H1 (cell line): ENCODE measurements around the gene FHIT. TPM values are rescaled to one million over a fixed set of nuclear protein-coding genes. Genes with fewer than 3 reads are reported as not detected.
A peak's percentile ranks its signal among the peaks of the same experiment; 100 is the strongest.

Experiments
- CTCF ChIA-PET: fragments of 300-600 bp; sonication (Branson Sonifier 250); formaldehyde crosslinking; loops from one replicate; lab custom pipeline; 2021; ENCODE audit not compliant: partially characterized antibody; lab: Charles Lee
- POLR2A ChIA-PET: fragments of 300-600 bp; sonication (Branson Sonifier 250); formaldehyde crosslinking; loops from one replicate; lab custom pipeline; 2021; ENCODE audit warnings: inconsistent platforms; ENCODE audit not compliant: partially characterized antibody; lab: Charles Lee
- DNase-seq, 2 experiments: peaks; one replicate each; pipeline versions ENCODE4 v3.0.0 to v3.0.0-alpha.2; 2010 to 2022; ENCODE audit warnings: low spot score in 2 of 2, low read depth in 1 of 2, mixed read lengths in 1 of 2
- FAIRE-seq: peaks from 2 replicates; lab custom pipeline; 2011; peaks lifted over from hg19 to GRCh38; lab: Jason Lieb, UNC
- H2AFZ ChIP-seq: 2 replicates; pipeline ENCODE4 v1.8.1; 2012; ENCODE audit warnings: low read length, inconsistent platforms
- H2AK5ac ChIP-seq: 2 replicates; pipeline ENCODE4 v1.6.1; 2013; ENCODE audit warnings: low read depth, low read length
- H2BK120ac ChIP-seq: replicated peaks from 2 replicates; pipeline ENCODE3; 2013; ENCODE audit warnings: low read depth, low read length, inconsistent platforms
- H2BK12ac ChIP-seq: 2 replicates; pipeline ENCODE4 v1.6.1; 2013; ENCODE audit warnings: low read depth, low read length
- H2BK15ac ChIP-seq: 2 replicates; pipeline ENCODE4 v1.6.1; 2013; ENCODE audit warnings: low read length
- H2BK20ac ChIP-seq: 2 replicates; pipeline ENCODE4 v1.6.1; 2013; ENCODE audit warnings: low read length
- H2BK5ac ChIP-seq: 2 replicates; pipeline ENCODE4 v1.6.1; 2013; ENCODE audit warnings: low read depth, low read length
- H3K14ac ChIP-seq: 2 replicates; pipeline ENCODE4 v1.6.1; 2013; ENCODE audit warnings: inconsistent platforms; ENCODE audit not compliant: insufficient read length
- H3K18ac ChIP-seq: 2 replicates; pipeline ENCODE4 v1.6.1; 2013; ENCODE audit warnings: low read length; ENCODE audit errors: extremely low read depth
- H3K23ac ChIP-seq: 2 replicates; pipeline ENCODE4 v1.6.1; 2013; ENCODE audit warnings: inconsistent platforms; ENCODE audit not compliant: insufficient read length
- H3K23me2 ChIP-seq: 2 replicates; pipeline ENCODE4 v1.6.1; 2013; ENCODE audit warnings: low read depth, low read length
- H3K27ac ChIP-seq: 2 replicates; pipeline ENCODE4 v1.6.1; 2011; ENCODE audit warnings: low read depth, low read length, inconsistent platforms
- H3K27me3 ChIP-seq, 4 experiments: replicated peaks in 1 of 4; 1 replicate in 1 of 4; 2 replicates in 3 of 4; pipeline versions ENCODE4 v1.6.1 to v1.8.1; 2011 to 2013; ENCODE audit warnings: low read length in 3 of 4, mild to moderate bottlenecking in 3 of 4, inconsistent platforms in 2 of 4, mixed read lengths in 2 of 4, moderate library complexity in 1 of 4; ENCODE audit not compliant: control insufficient read depth in 3 of 4, insufficient read depth in 3 of 4; ENCODE audit errors: extremely low read depth in 1 of 4
- H3K36me3 ChIP-seq, 4 experiments: 2 replicates each; pipeline versions ENCODE4 v1.6.1 to v1.8.1; 2011 to 2013; ENCODE audit warnings: mild to moderate bottlenecking in 4 of 4, low read length in 3 of 4, moderate library complexity in 2 of 4, control low read depth in 1 of 4, inconsistent platforms in 1 of 4; ENCODE audit not compliant: insufficient read depth in 4 of 4, control insufficient read depth in 2 of 4
- H3K4ac ChIP-seq: replicated peaks from 2 replicates; pipeline ENCODE3; 2013; ENCODE audit warnings: low read length, low read depth, mixed read lengths, inconsistent platforms; ENCODE audit not compliant: insufficient read length
- H3K4me1 ChIP-seq, 4 experiments: replicated peaks in 1 of 4; 1 replicate in 1 of 4; 2 replicates in 3 of 4; pipeline versions ENCODE4 v1.6.1 to v1.8.1; 2011 to 2013; ENCODE audit warnings: low read length in 3 of 4, inconsistent platforms in 2 of 4, mixed read lengths in 1 of 4; ENCODE audit not compliant: insufficient read depth in 4 of 4, control insufficient read depth in 3 of 4
- H3K4me2 ChIP-seq, 2 experiments: 2 replicates each; pipeline versions ENCODE4 v1.6.1 to v1.8.1; 2011 to 2013; ENCODE audit warnings: low read depth in 2 of 2, low read length in 2 of 2, control low read depth in 1 of 2, inconsistent platforms in 1 of 2, mild to moderate bottlenecking in 1 of 2; ENCODE audit not compliant: insufficient read depth in 1 of 2
- H3K4me3 ChIP-seq, 4 experiments: fragments of 200-600, 300-600 bp in 1 of 4; sonication (generic), shearing (Covaris generic), sonication (Bioruptor Twin) in 1 of 4; 2 replicates each; pipeline versions ENCODE4 v1.5.1 to v1.8.1; 2011 to 2016; ENCODE audit warnings: low read length in 4 of 4, low read depth in 3 of 4, control low read depth in 2 of 4, inconsistent platforms in 2 of 4, mild to moderate bottlenecking in 2 of 4, mixed read lengths in 1 of 4, moderate library complexity in 1 of 4; ENCODE audit not compliant: insufficient read depth in 2 of 4; ENCODE audit errors: extremely low read depth in 1 of 4
- H3K56ac ChIP-seq: replicated peaks from 2 replicates; pipeline ENCODE3; 2013; ENCODE audit warnings: low read depth, mild to moderate bottlenecking, mixed read lengths, low read length, inconsistent platforms; ENCODE audit not compliant: insufficient read length
- H3K79me1 ChIP-seq: 2 replicates; pipeline ENCODE4 v1.6.1; 2013; ENCODE audit warnings: low read depth, low read length, control low read depth
- H3K79me2 ChIP-seq, 2 experiments: 2 replicates each; pipeline versions ENCODE4 v1.6.1 to v1.8.1; 2012 to 2013; ENCODE audit warnings: low read length in 2 of 2, mild to moderate bottlenecking in 2 of 2, inconsistent platforms in 1 of 2; ENCODE audit not compliant: insufficient read depth in 2 of 2, control insufficient read depth in 1 of 2
- H3K9ac ChIP-seq, 4 experiments: replicated peaks in 1 of 4; 1 replicate in 1 of 4; 2 replicates in 3 of 4; pipeline versions ENCODE4 v1.6.1 to v1.8.1; 2011 to 2013; ENCODE audit warnings: low read depth in 3 of 4, low read length in 3 of 4, control low read depth in 2 of 4, mild to moderate bottlenecking in 2 of 4, moderate library complexity in 2 of 4, inconsistent platforms in 1 of 4; ENCODE audit errors: extremely low read depth in 1 of 4
- H3K9me3 ChIP-seq, 2 experiments: 2 replicates each; pipeline versions ENCODE4 v1.6.1 to v1.8.1; 2012 to 2013; ENCODE audit warnings: mild to moderate bottlenecking in 2 of 2, moderate library complexity in 2 of 2, control low read depth in 1 of 2, inconsistent platforms in 1 of 2, low read depth in 1 of 2, low read length in 1 of 2, mixed read lengths in 1 of 2; ENCODE audit not compliant: insufficient read depth in 2 of 2
- H4K20me1 ChIP-seq, 2 experiments: replicated peaks in 1 of 2; 2 replicates each; pipeline versions ENCODE3 to v1.8.1; 2011 to 2013; ENCODE audit warnings: inconsistent platforms in 2 of 2, low read length in 2 of 2, mild to moderate bottlenecking in 1 of 2; ENCODE audit not compliant: insufficient read depth in 2 of 2, control insufficient read depth in 1 of 2
- H4K5ac ChIP-seq: 2 replicates; pipeline ENCODE4 v1.6.1; 2013; ENCODE audit warnings: low read length, low read depth, mixed read lengths, inconsistent platforms; ENCODE audit not compliant: insufficient read length
- H4K8ac ChIP-seq: 2 replicates; pipeline ENCODE4 v1.8.0; 2013; ENCODE audit warnings: mild to moderate bottlenecking, moderate library complexity, low read length, inconsistent platforms; ENCODE audit not compliant: insufficient read depth; ENCODE audit errors: extremely low read depth
- H4K91ac ChIP-seq: replicated peaks from 2 replicates; pipeline ENCODE3; 2013; ENCODE audit warnings: low read length, mixed read lengths, inconsistent platforms; ENCODE audit not compliant: insufficient read length
- GABPA ChIP-seq: IDR thresholded peaks from 2 replicates; pipeline ENCODE4 v1.6.1; 2011; ENCODE audit warnings: mild to moderate bottlenecking, low read length, moderate library complexity, borderline replicate concordance; ENCODE audit not compliant: insufficient read depth
- KDM1A ChIP-seq: fragments of 200-600, 300-600 bp; sonication (generic); IDR thresholded peaks from 2 replicates; pipeline ENCODE4 v1.7.1; 2016; ENCODE audit warnings: mild to moderate bottlenecking, low read length, borderline replicate concordance
- POLR2AphosphoS5 ChIP-seq: IDR thresholded peaks from 2 replicates; pipeline ENCODE4 v1.6.1; 2011; ENCODE audit warnings: low read depth, low read length
- RAD21 ChIP-seq, 2 experiments: IDR thresholded peaks in 1 of 2; conservative IDR thresholded peaks in 1 of 2; 2 replicates each; pipeline ENCODE4 v1.6.1; 2011; ENCODE audit warnings: low read depth in 2 of 2, low read length in 2 of 2, improper control_type of control experiment in 1 of 2, inconsistent platforms in 1 of 2, mild to moderate bottlenecking in 1 of 2, moderate library complexity in 1 of 2
- RXRA ChIP-seq: IDR thresholded peaks from 2 replicates; pipeline ENCODE4 v1.6.1; 2011; ENCODE audit warnings: low read depth, mild to moderate bottlenecking, low read length, moderate library complexity; ENCODE audit not compliant: insufficient read depth
- SP1 ChIP-seq: IDR thresholded peaks from 2 replicates; pipeline ENCODE4 v1.6.1; 2011; ENCODE audit warnings: low read depth, low read length
- SRF ChIP-seq: IDR thresholded peaks from 2 replicates; pipeline ENCODE4 v1.6.1; 2011; ENCODE audit warnings: mild to moderate bottlenecking, low read depth, low read length, moderate library complexity
- YY1 ChIP-seq: IDR thresholded peaks from 2 replicates; pipeline ENCODE4 v1.6.1; 2011; ENCODE audit warnings: low read depth, mild to moderate bottlenecking, low read length
- WGBS, 2 experiments: shearing (Covaris generic) in 1 of 2; methylation state at CpG; one replicate each; pipeline versions ENCODE4 v1.1.6 to v1.1.7; 2013 to 2015; ENCODE audit warnings: low lambda C conversion rate in 2 of 2, mixed read lengths in 2 of 2, inconsistent platforms in 1 of 2, low coverage in 1 of 2, missing lambda C conversion rate in 1 of 2; ENCODE audit not compliant: insufficient replicate concordance in 2 of 2, insufficient coverage in 1 of 2, insufficient read length in 1 of 2; ENCODE audit errors: extremely low coverage in 1 of 2, missing lambda C conversion rate in 1 of 2; 5-methylcytosine and 5-hydroxymethylcytosine counted together
- polyA plus RNA-seq, 7 experiments: library from polyadenylated mRNA; depleted of rRNA in 3 of 7; stranded (reverse) in 5 of 7; unstranded in 2 of 7; fragments of >200 nt in 5 of 7; fragments of 200-250 nt in 2 of 7; gene quantifications; 1 replicate in 5 of 7; 2 replicates in 1 of 7; 4 replicates in 1 of 7; pipeline versions ENCODE4 v1.2.1 to v1.2.3, GENCODE V29; 2011 to 2013; ENCODE audit warnings: missing spikeins in 2 of 7, mixed read lengths in 2 of 7
- total RNA-seq: library from RNA; stranded (reverse); fragmentation: NEBNext Ultra II Directional; extraction: Animal tissue kit (Norgen Biotek cat#: 25700); gene quantifications from 2 replicates; pipeline ENCODE4 v1.2.1, GENCODE V29; 2021
- TF ChIP-seq, protein P1 (sequence below), 3 experiments: IDR thresholded peaks; 1 replicate in 2 of 3; 2 replicates in 1 of 3; pipeline versions ENCODE4 v1.5.1 to v1.6.1; 2011; ENCODE audit warnings: low read length in 3 of 3, mild to moderate bottlenecking in 3 of 3, inconsistent platforms in 2 of 3, low read depth in 1 of 3, moderate library complexity in 1 of 3; ENCODE audit not compliant: insufficient read depth in 1 of 3; ENCODE audit errors: control extremely low read depth in 1 of 3

FHIT gene
- total and polyA plus RNA-seq, 2 of the 8 experiments (the other 6 are each of a cell fraction or from before 2014, with no cell fraction given): 1.2 to 3.2 TPM

- FAIRE-seq: no peak
- TF ChIP-seq GABPA (no peak), RAD21 (IDR thresholded peaks at IDR 0.05 in 1 of 2, conservative IDR thresholded peaks at IDR 0.05 in 1 of 2; ENCODE audit: low read depth in 2 of 2, low read length in 2 of 2) (peak; percentile 35 to 52; a peak in 3 of 4 replicates), YY1 (0 out of 2 replicates have a peak, but pooled peaks have one; percentile 28), KDM1A (no peak), POLR2AphosphoS5 (no peak), SRF (no peak), SP1 (no peak), RXRA (0 out of 2 replicates have a peak, but pooled peaks have one; percentile 20)
- TF ChIP-seq, protein P1, sequence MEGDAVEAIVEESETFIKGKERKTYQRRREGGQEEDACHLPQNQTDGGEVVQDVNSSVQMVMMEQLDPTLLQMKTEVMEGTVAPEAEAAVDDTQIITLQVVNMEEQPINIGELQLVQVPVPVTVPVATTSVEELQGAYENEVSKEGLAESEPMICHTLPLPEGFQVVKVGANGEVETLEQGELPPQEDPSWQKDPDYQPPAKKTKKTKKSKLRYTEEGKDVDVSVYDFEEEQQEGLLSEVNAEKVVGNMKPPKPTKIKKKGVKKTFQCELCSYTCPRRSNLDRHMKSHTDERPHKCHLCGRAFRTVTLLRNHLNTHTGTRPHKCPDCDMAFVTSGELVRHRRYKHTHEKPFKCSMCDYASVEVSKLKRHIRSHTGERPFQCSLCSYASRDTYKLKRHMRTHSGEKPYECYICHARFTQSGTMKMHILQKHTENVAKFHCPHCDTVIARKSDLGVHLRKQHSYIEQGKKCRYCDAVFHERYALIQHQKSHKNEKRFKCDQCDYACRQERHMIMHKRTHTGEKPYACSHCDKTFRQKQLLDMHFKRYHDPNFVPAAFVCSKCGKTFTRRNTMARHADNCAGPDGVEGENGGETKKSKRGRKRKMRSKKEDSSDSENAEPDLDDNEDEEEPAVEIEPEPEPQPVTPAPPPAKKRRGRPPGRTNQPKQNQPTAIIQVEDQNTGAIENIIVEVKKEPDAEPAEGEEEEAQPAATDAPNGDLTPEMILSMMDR (IDR thresholded peaks at IDR 0.05; ENCODE audit: control extremely low read depth in 1 of 3, insufficient read depth in 1 of 3, low read depth in 1 of 3, low read length in 3 of 3): peak in 1 of 3 experiments; percentile 33; a peak in 1 of 4 replicates
- H3K23ac ChIP-seq: no peak overlapping the region
- DNase-seq: no peak
- H2BK120ac ChIP-seq: no peak overlapping the region
- no peak overlapping the region for H2AK5ac ChIP-seq
- no peak overlapping the region for H3K27ac ChIP-seq
- no peak overlapping the region for H4K91ac ChIP-seq
- no peak overlapping the region for H3K14ac ChIP-seq
- H4K8ac ChIP-seq: no peak overlapping the region
- no peak overlapping the region for H4K5ac ChIP-seq
- no peaks in the 10 kb centered on the region for H3K27me3 ChIP-seq
- ChIA-PET POLR2A (no interaction called here), CTCF (interaction anchor here (0.7 to 1.4 kb wide), 3 partner anchors 17 to 77 kb away, joined by 3 read pairs; no protein-coding TSS in a partner anchor)
- no peaks in the 10 kb centered on the region for H4K20me1 ChIP-seq
- no peak overlapping the region for H3K4me2 ChIP-seq
- no peak overlapping the region for H2BK15ac ChIP-seq
- H2AFZ ChIP-seq: peak overlapping the region; percentile 12; the same call in 1 of the 2 replicates
- WGBS, 2 experiments: 86% methylated on average over 5 of the region's 5 CpGs; no CpG with 5 or more reads in 1 of the 2 experiments
- no peak overlapping the region for H3K4ac ChIP-seq
- H3K56ac ChIP-seq: no peak overlapping the region
- H3K4me1 ChIP-seq: peaks cover 0 to 3% (median 0%) of the 10 kb centered on the region in 4 experiments; a peak in 1 of 7 replicates
- H3K9me3 ChIP-seq: peaks cover 0 to 5% of the 10 kb centered on the region in 2 experiments; a peak in 1 of 4 replicates
- no peaks in the 10 kb centered on the region; the same call in 1 of the 2 replicates for H3K23me2 ChIP-seq
- no peaks in the 10 kb centered on the region for H3K79me1 ChIP-seq
- no peaks in the 10 kb centered on the region for H3K79me2 ChIP-seq
- H3K4me3 ChIP-seq: no peak overlapping the region
- H2BK20ac ChIP-seq: no peak overlapping the region
- H3K9ac ChIP-seq: no peak overlapping the region
- no peak overlapping the region for H2BK5ac ChIP-seq
- no peak overlapping the region for H3K18ac ChIP-seq
- no peak overlapping the region for H2BK12ac ChIP-seq
- no peaks in the 10 kb centered on the region for H3K36me3 ChIP-seq
These were observed 1172.2 kb downstream of the FHIT start for GRCh38 chr3:60079076-60079475.
